GM10266 (cell line): ENCODE results near the gene ARID1B.

ENCODE experiments used
- DNase-seq: peaks from one replicate; pipeline ENCODE4 v3.0.0; 2012; ENCODE audit errors: extremely low spot score
- TF ChIP-seq, protein P1 (sequence below): IDR thresholded peaks from 2 replicates; pipeline ENCODE4 v1.5.1; 2012; ENCODE audit warnings: mild to moderate bottlenecking, low read depth; ENCODE audit not compliant: control insufficient read depth, insufficient read depth; ENCODE audit errors: missing control alignments

The ARID1B gene

DNA sequence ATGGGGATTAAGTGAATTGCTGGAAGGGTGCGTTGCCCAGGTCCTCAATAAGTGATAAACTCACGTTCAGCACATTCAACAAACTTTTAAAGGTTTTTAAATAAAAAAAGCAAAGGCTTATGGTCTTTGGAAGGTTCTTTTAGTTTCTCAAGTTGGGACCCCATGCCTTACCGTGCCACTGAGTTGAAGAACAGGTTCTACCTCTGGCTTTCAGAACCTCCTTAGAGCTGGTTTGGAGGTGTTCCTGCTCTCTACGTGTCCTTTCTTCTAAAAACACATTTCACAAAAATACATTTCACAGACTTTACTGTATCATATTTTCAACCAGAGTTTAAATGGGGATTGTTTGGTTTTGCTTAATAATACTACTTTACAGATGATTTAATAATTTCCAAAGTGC, 29.0 kb downstream of the ARID1B start:
- DNase-seq, result no peak
- TF ChIP-seq, protein P1, sequence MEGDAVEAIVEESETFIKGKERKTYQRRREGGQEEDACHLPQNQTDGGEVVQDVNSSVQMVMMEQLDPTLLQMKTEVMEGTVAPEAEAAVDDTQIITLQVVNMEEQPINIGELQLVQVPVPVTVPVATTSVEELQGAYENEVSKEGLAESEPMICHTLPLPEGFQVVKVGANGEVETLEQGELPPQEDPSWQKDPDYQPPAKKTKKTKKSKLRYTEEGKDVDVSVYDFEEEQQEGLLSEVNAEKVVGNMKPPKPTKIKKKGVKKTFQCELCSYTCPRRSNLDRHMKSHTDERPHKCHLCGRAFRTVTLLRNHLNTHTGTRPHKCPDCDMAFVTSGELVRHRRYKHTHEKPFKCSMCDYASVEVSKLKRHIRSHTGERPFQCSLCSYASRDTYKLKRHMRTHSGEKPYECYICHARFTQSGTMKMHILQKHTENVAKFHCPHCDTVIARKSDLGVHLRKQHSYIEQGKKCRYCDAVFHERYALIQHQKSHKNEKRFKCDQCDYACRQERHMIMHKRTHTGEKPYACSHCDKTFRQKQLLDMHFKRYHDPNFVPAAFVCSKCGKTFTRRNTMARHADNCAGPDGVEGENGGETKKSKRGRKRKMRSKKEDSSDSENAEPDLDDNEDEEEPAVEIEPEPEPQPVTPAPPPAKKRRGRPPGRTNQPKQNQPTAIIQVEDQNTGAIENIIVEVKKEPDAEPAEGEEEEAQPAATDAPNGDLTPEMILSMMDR, result no peak

DNA sequence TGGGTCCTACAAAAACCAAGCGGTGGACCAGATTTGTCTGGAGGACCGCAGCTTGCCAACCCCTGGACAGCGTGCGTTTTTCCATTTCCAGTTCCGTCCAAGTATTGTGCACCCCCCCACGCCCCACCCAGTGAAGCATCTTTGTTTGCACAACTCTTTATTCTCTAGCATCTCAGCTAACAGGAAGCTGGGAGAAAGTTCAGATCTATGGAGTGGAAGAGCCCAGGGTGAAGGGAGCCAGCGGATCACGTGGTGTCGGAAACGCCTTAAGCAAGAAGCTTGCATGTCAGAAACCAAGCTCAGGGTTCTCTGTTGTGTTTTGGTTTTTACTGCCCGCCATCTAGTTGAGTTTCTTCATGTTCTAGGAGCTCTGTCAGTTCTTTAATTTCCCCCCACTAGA, 29.9 kb downstream of the ARID1B start:
- DNase-seq, result no peak
- TF ChIP-seq, protein P1, result no peak

DNA sequence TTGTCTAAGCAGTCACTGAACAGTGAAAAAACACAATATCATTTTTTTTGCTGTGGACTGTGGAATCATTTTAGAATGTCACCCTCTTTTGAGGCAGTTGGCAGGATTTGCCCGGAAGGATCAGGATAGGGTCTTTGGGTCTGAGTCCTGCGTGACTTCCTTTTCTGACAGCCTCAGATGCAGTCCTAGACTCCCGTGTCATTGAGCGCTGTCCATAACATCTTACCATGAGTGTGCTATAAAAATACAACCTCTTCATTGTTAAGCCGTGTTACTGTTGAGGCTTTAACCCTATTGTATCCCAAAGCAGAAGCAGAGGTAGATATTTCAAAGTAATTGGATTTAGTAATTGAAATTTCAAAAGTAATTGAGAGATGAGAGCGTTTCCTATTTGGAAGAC, 30.6 kb downstream of the ARID1B start:
- no peak for DNase-seq
- TF ChIP-seq, protein P1, result no peak

DNA sequence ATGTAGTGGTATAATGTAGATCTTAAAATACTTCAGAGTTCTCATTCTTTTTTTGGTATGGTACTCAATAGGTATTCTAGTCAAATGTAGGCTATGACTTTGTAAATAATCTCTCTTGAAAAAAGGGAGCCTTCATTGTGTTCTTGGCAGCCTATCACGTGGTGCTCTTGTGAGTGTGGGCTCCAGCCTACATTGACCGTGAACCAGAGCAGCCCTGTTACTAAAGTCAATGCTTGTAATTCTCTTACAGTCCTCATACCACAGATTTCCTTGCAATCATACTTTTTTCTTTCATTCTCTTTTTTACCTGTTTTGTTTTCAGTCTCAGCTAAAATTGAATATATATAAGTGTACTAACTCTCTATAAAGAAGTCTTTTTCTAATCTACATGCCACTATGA, 31.1 kb downstream of the ARID1B start:
- TF ChIP-seq, protein P1, result no peak
- peak; percentile 20 for DNase-seq

DNA sequence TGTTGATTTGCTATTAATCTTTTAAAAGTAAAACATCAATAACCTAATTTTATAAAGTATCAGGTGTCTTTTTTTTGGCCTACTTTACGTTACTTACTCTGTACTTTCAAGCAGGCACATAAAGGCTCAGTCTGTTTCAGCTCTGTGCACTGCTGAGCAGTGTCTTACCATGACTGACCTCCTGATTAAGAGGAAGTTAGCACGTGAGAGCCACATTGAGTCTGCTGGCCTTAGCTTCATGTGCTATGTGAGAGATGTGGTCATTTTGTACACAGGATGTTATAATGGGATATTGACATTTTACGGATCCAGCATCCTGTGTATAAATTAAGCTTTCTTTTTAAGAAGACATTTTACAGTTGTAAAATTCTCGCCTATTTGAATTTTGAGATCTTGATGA, 31.9 kb downstream of the ARID1B start:
- TF ChIP-seq, protein P1, result no peak
- DNase-seq, result peak; percentile 27

DNA sequence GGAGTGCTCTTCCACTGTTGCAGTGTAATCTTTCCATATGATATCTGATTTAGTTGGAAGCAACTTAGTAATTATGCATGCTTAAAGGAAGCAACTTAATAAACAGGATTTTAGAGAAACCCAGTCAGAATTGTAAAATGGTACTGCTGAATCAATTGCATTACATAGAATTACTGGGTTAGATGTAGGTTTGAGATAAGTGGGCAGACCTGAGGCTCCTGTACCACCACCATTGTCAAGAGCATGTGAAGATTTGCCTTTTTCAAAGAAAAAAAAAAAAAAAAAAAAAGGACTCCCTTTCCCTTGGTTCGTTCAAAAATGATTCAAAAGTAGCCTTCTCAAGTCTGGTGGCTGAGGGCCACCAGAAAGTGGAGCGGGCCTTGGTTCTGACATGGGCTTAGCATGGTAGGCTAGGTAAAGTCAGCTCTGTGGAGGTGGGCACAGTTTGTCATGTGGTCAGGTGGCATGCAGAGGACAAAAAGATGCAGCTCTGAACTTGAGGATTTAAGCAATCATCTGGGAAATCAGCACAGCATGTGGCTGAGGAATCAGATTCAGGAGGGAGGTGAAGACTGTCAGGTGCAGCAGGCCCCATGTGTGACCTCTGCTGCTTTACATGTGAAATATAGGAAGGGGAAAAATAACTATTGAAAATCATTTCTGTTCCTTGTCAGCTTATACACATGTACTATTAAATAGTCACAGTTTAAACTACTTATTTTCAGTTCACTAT, 32.4 kb downstream of the ARID1B start:
- DNase-seq, result no peak

DNA sequence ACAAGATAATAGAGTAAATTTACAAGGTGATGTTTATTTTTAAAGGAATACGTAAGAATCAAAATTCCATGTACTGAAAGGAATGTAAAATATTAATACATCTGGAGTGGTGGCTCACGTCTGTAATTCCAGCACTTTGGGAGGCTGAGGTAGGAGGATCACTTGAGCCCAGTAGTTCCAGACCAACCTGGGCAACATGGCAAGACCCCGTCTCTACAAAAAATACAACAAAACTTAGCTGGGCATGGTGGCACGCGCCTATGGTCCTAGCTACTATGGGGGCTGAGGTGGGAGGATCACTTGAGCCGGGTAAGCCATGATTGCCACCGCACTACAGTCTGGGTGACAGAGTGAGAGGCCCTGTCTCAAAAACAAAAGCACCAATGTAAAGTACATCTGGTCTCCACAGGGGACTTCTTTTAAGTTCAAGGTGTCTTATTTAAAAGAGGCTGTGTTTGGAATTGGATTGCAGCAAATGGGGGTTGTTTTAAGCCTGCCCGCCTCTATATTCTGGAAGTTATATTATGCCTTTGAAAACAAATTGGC, 36.9 kb downstream of the ARID1B start:
- TF ChIP-seq, protein P1, result no peak
- DNase-seq, result no peak

More for the DNA sequence above, 32.4 kb downstream of the ARID1B start:
- TF ChIP-seq, protein P1, result no peak
